Activated CD4-positive, alpha-beta T cell treated with anti-CD3 and anti-CD28 coated beads, Interleukin-10, Interleukin-2, amounts not matched to agents 100 ng/mL and 50 ng/mL, durations not matched to agents 16 hours and 8 hours (primary cell): Measurements from ENCODE around the gene TLNRD1.
"Not testable (repeated sequence)": the region's sequence is repeated elsewhere in the genome, so short reads cannot be mapped to it uniquely, and the experiment has no call there.

Source experiments
- DNase-seq: peaks from one replicate; pipeline ENCODE4 v3.0.0-alpha.2; 2020

TLNRD1 gene

GRCh38 chr15:81000624-81001151 is at the start of gene TLNRD1:
TSS of gene TLNRD1 (plus strand) at chr15:81000923. CDS start at chr15:81002272, 1,349 bp downstream.
- DNase-seq = peak; percentile 94

GRCh38 chr15:80951941-80952340 is 48.8 kb upstream of the TLNRD1 start:
- DNase-seq = no peak

- no peak for DNase-seq
These were observed 47.4 kb upstream of the TLNRD1 start for GRCh38 chr15:80953001-80953952.

- DNase-seq = no peak
These were observed 46.6 kb upstream of the TLNRD1 start for GRCh38 chr15:80953953-80954778.

GRCh38 chr15:80955571-80956452 is 44.9 kb upstream of the TLNRD1 start:
- peak; percentile 91 for DNase-seq

GRCh38 chr15:80957556-80957955 is 43.2 kb upstream of the TLNRD1 start:
- DNase-seq = no peak

GRCh38 chr15:80957976-80958375 is 42.7 kb upstream of the TLNRD1 start:
- no peak for DNase-seq

- no peak for DNase-seq
These were observed 41.8 kb upstream of the TLNRD1 start for GRCh38 chr15:80958818-80959495.

- not testable (repeated sequence) for DNase-seq
These were observed 35.3 kb upstream of the TLNRD1 start for GRCh38 chr15:80965454-80965853.

- DNase-seq = no peak
These were observed 34.1 kb upstream of the TLNRD1 start for GRCh38 chr15:80966431-80967197.

GRCh38 chr15:80967451-80967850 is 33.3 kb upstream of the TLNRD1 start:
- no peak for DNase-seq

GRCh38 chr15:80967991-80968510 is 32.7 kb upstream of the TLNRD1 start:
- no peak for DNase-seq

GRCh38 chr15:80969316-80969715 is 31.4 kb upstream of the TLNRD1 start:
- no peak for DNase-seq

GRCh38 chr15:80970018-80970657 is 30.6 kb upstream of the TLNRD1 start:
- peak; percentile 75 for DNase-seq

- no peak for DNase-seq
These were observed 30.1 kb upstream of the TLNRD1 start for GRCh38 chr15:80970658-80971057.

- DNase-seq = no peak
These were observed 29.6 kb upstream of the TLNRD1 start for GRCh38 chr15:80971143-80971542.

GRCh38 chr15:80972276-80972675 is 28.4 kb upstream of the TLNRD1 start:
- DNase-seq = no peak

- DNase-seq = no peak
These were observed 25.8 kb upstream of the TLNRD1 start for GRCh38 chr15:80974914-80975313.

GRCh38 chr15:80976851-80977250 is 23.9 kb upstream of the TLNRD1 start:
- DNase-seq = no peak

GRCh38 chr15:80977627-80978036 is 23.1 kb upstream of the TLNRD1 start:
- peak; percentile 49 for DNase-seq
